ENCODE data around the gene FLNA.

Gene FLNA

DNA sequence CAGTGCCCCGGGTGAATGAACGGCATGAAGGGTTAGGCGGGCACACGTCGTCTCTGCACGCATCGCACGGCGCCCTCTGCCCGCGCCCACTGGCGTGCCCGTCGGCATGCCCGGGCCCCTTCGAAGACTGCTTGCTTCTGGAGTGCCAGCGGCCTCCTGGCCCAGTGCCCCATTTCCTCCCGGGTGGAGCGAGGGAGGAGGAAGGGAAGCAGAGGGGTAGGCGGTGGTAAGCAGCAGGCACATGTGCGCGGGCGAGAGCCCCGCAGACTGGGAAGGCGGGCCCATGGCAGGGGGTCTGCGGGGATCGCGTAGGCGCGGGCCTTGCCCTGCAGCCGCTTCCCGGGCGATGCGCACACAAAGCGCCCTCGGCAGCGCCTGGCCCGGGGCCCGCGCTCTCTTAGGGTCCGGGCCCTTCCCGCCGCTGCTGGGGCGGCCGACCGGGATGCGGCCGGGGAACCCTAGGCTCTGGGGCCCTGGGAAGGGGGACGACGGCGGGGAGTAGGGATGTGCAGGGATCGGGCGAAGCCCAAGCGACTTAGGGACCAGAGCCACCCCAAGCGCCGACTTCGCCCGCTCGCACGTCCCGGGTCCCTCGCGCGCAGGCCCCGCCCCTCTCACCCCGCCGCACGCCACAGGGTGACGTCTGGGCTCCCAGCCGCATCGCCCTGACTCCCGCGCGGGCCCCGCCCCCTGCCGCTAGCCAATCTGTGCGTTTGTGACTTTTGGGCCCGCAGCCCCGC, 3.8 kb upstream of the FLNA start:
- DNase-seq (ENCODE audit: low read depth in 2 of 2) = no peak

DNA sequence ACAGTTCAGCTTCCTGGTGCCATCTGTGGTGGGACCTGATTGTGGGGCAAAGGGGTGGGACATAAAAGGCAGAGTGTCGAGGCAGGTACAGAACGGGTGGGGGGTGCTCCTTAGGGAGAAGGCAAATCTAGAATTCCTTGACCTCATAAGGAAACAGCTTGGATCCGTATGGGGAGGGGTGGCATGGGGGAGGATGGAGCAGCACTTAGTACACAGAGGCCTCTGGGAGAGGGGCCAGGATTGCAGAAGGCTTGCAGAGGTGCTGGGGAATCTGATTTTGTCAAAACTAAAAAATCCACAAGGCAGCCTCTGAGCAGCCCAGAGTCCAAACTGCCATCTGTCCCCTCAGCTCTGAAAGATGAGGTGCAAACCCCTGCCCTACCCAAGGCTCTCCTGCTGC, 2.3 kb upstream of the FLNA start:
- no peak for DNase-seq (ENCODE audit: low read depth in 2 of 2)

DNA sequence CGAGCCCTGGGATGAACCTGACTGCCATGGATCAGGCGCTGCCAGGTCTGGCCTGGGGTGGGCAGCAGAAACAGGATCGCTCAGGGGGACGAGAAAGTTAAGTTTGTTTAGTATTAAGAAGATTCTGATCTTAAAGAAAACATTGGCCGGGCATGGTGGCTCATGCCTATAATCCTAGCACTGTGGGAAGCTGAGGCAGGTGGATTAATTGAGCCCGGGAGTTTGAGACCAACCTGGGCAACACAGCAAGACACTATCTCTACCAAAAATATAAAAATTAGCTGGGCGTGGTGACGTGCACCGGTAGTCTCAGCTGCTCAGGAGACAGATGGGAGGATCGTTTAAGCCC, 696 bp upstream of the FLNA start:
- DNase-seq (ENCODE audit: low read depth in 2 of 2) = no peak

DNA sequence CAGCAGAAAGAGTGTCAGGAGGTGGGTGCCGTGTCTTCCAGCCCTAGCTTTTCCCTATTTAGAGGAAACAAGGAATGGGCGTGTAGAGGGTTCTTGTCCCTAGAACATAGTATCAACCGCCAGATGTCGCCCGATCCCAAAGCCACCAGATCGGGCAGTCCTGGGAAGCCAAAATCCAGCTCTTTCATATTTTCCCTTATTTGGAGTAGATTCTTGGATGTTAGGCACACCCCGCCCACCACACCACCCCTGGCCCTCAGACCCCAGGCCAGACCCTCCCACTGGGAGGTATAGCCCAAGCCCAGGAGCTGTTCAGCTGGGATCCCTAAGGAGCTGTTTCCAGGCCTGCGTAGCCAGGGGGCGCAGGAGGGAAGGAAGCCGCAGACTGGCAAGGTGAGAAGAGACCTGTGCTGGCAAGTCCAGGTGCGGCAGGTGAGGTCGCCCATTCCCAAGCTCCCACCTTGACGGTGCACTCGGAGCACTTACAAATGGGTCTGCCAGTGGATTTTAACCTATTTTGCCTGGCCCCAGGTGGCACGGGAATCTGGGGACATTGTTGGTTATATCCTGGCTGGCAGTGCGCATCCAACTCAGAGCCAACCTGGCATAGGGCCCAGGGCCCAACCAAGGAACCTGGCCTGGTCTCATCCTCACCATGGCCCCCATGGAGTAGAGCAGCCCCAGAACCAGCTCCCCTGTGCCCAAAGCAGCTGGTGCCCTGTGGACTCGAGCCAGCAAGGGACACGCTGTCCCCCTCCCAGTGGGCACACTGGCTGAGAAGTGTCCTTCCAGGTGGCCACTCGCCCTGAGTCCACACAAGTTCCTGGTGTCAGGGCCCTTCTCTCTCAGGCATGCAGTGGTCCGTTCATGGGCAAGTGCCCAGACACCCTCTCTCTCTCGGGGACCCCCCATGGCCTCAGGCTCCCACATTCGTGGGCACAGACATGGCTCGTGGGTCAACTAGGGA, 811 bp downstream of the FLNA start:
- DNase-seq (ENCODE audit: low read depth in 2 of 2) = no peak

DNA sequence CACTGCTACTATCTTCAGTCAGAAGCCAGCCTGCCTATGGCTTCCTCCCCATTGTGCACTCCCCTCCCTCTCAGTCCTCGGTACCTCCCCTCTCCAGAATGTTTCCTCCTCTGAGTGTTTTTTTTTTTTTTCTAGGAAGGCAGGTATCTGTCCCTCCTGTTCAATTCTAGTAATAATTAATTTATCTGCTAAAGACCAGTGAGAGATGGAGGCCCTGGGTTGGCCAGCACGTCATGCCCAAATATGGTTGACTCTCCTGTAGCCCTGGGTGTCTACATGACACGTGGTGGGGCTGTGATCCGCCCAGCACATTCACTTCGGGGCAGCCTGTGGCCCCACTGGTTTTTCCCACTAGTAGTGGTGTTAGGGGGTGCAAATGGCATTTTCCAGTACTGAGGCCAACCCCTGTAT, 1.8 kb downstream of the FLNA start:
- DNase-seq (ENCODE audit: low read depth in 2 of 2) = no peak

DNA sequence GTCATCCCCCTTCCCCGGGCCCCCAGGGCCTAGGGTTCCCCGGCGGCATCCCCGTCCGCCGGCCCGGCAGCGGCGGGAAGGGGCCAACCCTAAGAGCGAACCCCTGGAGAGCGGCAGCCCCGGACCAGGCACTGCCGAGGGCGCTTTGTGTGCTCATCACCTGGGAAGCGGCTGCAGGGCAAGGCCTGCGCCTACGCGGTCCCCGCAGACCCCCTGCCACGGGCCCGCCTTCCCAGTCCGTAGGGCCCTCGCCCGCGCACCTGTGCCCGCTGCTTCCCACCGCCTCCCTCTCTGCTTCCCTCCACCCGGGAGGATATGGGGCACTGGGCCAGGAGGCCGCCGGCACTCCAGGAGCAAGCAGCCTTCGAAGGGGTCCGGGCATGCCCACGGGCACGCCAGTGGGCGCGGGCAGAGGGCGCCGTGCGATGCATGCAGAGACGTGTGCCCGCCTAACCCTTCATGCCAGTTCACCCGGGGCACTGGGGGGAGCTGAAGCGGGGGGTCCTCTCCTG, 2.6 kb downstream of the FLNA start:
- no peak for DNase-seq (ENCODE audit: low read depth in 2 of 2)

DNA sequence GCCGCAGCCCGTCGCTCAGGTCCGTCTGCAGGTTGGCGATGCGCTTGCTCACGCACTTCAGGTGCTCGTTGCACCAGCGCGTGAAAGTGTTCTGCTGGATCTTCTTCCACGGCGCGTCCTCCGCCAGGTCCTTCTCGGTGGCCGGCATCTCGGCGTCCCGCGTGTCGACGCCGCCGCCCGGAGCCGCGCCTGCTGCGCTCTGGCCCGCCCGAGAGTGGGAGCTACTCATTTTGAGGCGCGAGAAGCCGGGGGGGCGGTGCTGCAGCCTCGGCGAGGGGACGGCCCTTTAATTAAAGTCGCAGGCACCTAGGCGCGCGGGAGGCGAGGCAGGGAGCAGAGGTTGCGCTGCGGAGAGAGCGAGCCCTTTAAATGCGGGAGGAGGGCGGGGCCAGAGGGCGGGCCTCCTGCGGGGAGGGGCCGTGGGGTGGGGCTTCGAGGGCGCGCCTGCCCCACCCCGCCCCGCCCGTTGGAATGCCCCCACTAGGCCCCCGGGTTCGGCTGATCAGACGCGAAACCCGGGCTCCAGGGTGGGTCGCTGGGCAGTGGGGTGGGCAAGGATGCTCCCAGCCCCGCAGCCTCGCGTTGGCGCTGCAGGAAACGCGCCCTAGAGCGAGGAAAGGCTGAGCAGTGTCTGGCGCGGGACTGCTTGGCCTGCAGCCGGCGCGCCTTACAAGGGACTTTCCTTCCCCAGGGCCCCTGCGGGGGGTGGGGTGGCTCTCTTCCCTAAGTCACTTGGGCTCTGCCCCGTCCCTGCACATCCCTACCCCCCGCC, 3.2 kb downstream of the FLNA start:
- DNase-seq (ENCODE audit: low read depth in 2 of 2) = peak; percentile 83 to 88

DNA sequence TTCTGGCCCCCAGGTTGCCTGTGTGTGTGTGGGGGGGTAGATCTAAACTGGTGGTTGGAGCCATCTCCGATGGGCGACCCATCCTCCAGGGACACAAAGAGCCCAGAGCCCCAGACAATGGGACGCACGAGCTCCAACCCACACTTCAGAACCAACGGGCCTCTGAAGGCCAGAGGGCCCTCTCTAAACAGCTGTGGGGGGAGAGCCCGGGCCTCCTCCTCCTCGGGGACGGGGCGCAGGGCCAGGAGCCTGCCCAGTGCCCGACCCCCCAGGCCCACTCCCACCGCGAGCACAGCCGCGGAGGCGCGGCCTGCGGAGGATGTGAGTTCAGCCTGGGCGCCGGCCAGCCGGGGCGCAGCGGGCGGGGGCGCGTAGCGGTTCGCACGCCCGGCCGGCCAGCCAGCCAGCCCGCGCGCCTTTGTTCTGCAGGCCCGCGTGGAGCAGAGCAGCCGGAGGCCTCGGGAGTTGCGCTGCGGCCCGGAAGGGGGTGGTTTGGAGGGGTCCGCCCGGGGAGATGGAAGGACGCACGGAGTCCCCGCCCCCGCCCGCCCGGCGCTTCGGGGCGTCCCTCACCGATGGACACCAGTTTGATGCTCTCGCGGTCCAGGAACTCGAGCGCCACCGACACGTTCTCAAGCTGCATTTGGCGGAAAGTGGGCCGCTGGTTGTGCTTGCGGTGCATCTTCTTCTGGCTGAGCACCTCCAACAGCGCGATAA, 4.0 kb downstream of the FLNA start:
- no peak for DNase-seq (ENCODE audit: low read depth in 2 of 2)

DNA sequence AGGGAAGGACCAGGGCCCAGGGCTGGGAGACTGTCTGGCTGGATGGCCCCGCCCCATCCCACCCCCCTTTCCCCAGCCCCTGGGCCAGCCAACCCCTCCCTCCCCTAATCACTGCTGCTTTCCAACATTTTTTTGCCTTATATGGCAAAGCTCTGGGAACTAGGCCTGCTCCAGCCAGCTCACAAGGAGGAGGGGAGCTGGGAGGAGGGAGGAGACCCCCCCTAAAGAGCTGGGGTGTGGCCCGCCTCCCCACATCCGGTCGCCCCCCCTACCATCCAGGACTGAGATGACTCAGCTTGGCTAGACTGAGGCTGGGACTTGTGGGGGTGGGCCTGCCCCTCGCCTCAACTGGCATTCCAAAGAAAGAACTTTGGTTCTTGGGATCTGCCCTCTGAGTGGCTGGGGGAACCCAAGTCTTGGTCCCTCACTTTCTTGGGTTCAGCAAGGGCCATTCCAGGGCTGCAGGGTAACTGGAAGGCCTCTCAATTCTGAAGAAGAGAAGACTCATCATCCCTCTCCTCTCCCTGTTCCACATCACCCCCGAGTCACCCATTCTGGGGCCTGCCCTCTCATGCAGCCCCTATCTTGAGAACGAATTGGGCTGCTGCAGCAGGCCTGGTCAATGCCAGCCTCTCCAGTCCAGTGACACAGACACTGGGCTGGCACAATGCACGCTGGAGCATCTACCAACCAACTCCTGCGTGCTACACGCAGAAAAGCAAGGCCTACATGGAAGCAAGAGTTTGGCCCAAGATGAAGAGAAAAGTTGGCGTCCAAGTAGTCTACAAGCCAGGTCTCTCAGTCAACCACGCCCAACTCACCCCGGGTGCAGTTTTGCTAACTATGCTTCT, 4.8 kb downstream of the FLNA start:
- DNase-seq (ENCODE audit: low read depth in 2 of 2) = peak; percentile 53 to 58

DNA sequence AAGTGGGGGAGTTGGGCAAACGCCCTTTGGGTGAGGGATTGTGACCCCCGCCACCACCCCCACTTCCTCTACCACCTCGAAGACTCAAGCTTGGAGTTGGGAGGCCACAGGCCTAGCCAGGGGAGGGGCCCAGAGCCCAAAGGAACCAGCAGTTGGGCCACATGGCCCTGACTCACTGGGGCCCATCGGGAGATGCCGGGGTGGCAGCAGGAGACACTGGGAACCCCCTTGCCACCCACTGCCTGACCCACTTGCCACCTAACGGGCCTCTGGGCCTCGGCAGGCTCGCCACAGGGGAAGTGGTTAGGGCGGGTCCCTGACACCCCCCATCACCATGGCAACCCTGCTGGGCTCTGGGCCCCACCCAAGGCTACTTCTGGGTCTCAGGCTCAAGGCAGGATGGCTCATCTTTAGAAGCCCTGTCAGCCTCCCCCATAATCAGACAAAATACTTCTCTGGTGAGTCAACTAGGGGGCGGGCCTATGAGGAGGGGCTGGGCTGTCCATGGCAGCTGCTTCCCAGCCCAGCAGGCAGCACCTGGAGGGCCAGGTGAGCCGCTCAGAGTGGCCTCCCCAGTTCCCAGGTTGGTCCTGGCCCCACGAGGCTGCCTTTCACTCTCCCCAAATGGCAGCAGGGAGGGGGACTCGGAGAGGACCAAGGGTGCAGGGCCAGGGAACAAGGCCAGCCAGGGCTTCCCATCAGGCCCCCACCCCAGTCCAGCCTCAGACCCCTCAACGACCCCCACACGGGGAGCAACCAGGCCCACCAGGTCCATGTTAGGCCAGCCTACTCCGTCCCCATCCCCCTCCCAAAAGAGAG, 5.6 kb downstream of the FLNA start:
- peak; percentile 88 to 89 for DNase-seq (ENCODE audit: low read depth in 2 of 2)

DNA sequence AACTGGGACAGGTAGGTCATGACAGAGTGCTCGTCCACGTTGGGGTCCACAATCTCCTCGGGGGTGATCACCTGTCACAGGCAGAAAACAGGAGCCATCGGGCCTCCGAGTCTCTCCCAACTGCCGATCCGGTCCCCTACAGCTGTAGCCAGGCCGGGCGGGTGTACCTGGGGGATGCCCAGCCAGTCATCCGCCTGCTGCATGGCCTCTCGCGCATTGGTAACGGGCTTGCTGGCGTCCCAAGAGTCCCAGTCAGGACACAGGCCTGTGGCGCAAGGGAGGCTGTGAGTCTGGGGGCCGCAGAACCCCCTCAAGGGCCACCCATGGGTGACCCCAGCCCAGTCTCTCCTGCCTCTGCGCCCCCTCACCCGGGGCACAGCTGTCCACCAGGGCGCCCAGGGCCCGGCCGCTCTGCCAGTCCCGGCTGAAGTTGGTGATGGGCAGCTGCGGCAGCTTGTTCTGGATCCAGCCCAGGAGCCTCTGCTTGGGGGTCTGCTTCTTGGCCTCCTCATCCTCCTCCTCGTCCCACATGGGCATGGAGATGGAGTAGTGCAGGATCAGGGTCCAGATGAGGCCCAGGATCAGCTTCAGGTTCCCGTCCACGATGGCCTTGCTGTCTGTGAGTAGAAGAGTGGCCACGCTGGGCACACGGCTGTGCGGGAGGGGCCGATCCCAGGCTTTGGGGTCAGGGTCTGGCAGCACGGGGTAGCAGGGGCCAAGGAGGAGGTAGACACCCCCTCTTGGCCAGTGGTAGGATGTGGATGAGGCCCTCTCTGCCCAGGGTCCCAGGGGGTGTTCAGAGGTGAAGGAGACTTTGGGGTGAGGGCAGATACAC, 6.7 kb downstream of the FLNA start:
- DNase-seq (ENCODE audit: low read depth in 2 of 2) = no peak

DNA sequence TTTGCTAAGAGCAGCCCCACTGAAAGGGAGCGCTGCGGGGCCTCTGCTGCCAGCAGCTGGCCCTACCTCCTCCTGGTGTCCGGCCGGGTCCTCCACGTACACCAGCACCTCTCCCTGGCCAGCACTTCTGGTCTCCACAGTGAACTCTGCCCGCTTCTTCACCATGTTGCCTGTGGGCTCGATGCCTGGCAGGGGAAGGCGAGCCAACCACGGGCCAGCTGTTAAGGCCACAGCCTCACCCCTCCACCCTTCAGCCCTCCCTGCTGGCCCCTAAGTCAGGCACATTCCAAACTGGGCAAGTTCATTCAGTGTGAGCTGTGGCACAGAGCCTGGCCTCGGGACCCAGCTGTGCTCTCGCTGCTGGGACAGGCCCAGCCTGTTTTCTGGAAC, 7.8 kb downstream of the FLNA start:
- no peak for DNase-seq (ENCODE audit: low read depth in 2 of 2)

DNA sequence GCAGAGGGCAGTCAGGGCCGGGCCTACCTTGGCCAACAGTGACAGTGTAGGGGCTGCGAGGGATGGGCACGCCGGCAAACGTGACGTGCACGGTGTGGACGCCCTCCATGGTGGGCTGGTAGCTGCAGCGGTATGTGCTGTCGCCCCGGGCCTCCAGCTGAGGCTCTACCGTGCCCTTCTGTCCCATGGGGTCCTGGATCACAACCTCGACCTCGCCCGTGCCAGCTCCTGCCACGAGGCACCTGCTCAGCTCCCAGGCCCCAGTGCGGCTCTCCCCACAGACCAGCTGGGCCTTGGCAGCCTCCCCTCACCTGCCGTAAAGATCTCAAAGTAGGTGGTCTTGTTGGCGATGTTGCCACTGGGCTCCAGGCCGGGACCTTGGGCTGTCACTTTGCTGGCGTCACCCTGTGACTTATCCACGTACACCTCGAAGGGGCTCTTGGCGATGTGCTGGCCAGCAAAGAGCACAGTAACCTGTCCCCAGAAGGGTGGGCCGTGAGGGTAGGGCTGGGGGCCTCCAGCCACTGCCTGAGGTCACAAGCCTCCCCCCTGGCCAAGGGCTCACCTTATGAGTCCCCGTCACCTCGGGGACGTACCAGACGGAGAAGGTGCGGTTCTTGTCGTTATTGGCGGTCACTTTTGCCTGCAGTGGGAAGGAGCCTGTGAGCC, 8.3 kb downstream of the FLNA start:
- no peak for DNase-seq (ENCODE audit: low read depth in 2 of 2)

DNA sequence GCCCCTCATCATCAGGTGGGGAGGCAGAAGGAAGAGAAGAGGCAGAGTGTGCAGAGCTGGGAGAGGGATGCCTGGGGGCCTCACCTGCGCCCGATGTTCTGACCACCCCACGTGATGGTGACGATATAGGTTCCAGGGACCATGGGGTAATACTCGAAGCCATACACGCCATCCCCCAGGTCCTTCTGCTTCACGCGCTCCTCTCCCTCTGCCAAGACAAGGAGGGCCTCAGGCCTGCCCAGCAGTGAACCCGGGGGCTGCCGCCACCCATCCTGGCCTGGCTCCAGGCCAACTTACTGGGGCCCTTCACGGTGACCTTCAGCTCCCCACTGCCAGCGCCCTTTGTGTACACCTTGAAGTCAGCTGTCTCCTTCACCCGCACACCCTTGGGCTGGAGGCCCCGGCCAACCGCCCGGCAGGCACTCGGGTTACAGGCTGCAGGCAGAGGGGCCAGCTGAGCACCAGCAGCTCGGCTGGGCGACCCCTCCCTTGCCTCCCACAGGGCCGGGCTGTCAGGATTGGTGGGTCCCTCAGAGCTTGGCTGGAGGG, 9.3 kb downstream of the FLNA start:
- no peak for DNase-seq (ENCODE audit: low read depth in 2 of 2)

DNA sequence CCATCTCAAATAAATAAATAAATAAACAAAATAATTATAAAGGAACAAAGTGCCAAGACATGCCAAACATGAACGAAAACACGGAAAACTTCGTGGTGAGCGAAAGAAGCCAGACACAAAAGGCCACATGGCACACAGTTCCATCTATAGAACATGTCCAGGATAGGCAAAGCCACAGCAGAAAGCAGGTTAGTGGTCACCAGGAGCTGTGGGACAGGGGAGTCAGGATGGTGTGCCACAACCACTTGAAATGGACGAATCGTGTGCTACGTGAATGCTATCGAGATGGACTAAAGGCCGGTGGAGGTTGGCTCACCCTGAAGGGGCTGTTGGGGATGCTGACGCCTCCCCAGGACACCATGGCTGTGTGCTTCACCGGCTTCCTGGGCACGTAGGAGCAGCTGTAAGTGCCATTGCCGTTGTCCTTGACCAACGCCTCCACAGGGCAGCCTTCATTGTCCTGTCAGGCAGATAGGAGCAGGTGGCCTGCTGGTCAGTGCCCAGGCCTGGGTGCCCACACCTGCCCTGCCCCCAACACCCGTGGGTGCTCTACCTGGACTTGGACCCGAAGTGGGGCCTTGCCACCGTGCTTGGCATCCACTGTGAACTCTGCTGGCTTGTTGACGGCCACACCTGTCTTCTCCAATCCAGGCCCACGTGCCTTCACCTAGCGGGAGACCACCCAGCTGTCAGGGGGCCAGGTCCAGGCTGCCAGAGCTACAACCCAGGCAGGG, 10.6 kb downstream of the FLNA start:
- no peak for DNase-seq (ENCODE audit: low read depth in 2 of 2)

DNA sequence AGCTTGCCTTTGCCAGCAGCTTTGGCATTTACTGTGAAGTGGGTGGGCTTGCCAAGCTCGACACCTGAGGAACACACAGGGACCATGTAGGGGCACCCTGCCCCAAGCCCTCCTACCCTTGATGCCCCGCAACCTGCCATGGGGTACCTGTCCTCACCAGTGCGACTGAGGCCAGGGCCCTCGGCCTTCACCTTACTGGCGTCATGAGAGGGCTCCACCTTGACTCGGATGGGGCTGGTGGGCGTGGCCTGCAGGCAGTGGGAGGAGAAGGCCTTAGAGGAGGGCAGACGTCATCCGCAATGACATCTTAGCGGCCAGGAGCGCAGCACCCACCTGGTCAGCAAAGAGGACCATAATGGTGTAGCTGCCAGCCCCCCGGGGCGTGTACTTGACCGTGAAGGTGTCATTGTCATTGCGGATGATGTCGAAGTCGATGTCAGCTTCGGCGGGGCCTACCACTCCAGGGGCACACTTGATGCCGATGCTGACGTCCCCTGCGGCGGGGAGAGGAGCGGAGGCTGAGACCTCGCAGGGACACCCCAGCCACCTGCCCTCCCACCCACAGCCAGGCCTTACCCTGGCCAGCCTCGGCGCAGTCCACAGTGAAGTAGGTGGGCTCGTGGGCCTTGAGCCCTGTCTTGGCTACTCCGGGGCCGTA, 12.2 kb downstream of the FLNA start:
- DNase-seq (ENCODE audit: low read depth in 2 of 2) = no peak
